Gastrocnemius medialis (tissue), 4 donors: ENCODE data around the gene EEFSEC. TPM values are rescaled to one million over a fixed set of nuclear protein-coding genes. Genes with fewer than 3 reads are reported as not detected.
A peak's percentile ranks its signal among the peaks of the same experiment; 100 is the strongest.

Source experiments
- ATAC-seq, 2 donors: fragments of 150-250 bp; one replicate each; pipeline ENCODE4 v1.9.1; 2016
- DNase-seq, 2 donors: peaks; one replicate each; pipeline ENCODE4 v3.0.0-alpha.2; 2019
- H3K27ac ChIP-seq, 4 donors: fragments of 200-600 bp; sonication (generic); 1 replicate in 1 of 4; 2 replicates in 3 of 4; pipeline ENCODE4 v1.5.1; 2016 to 2018; ENCODE audit warnings: mild to moderate bottlenecking in 2 of 4, moderate library complexity in 1 of 4
- H3K27me3 ChIP-seq, 3 donors: fragments of 200-600 bp; sonication (generic) in 2 of 3; 1 replicate in 1 of 3; 2 replicates in 2 of 3; pipeline versions ENCODE4 v1.5.1 to v1.6.0; 2016 to 2019; ENCODE audit warnings: mild to moderate bottlenecking in 1 of 3, moderate library complexity in 1 of 3
- H3K36me3 ChIP-seq, 2 donors: fragments of 200-600 bp; sonication (generic) in 1 of 2; one replicate each; pipeline ENCODE4 v1.5.1; 2017 to 2018
- H3K4me1 ChIP-seq, 2 donors: fragments of 200-600 bp; sonication (generic) in 1 of 2; one replicate each; pipeline ENCODE4 v1.5.1; 2016 to 2017; ENCODE audit warnings: mild to moderate bottlenecking in 2 of 2
- H3K4me3 ChIP-seq, 4 donors: fragments of 200-600 bp; sonication (generic) in 3 of 4; 1 replicate in 1 of 4; 2 replicates in 3 of 4; pipeline ENCODE4 v1.5.1; 2016 to 2019; ENCODE audit warnings: mild to moderate bottlenecking in 2 of 4
- H3K9me3 ChIP-seq, 3 donors: fragments of 200-600 bp; sonication (generic) in 2 of 3; 1 replicate in 1 of 3; 2 replicates in 2 of 3; pipeline ENCODE4 v1.5.1; 2016 to 2019
- CTCF ChIP-seq, 5 experiments: fragments of 450-650 bp in 3 of 5; fragments of 200-600 bp in 2 of 5; sonication (generic) in 2 of 5; IDR thresholded peaks in 4 of 5; conservative IDR thresholded peaks in 1 of 5; 1 replicate in 4 of 5; 2 replicates in 1 of 5; pipeline ENCODE4 v1.5.1; 2016 to 2019; ENCODE audit warnings: antibody characterized with exemption in 5 of 5, mild to moderate bottlenecking in 3 of 5, moderate library complexity in 3 of 5
- POLR2A ChIP-seq, 2 donors: fragments of 450-650 bp; IDR thresholded peaks; one replicate each; pipeline ENCODE4 v1.6.1; 2017; ENCODE audit warnings: antibody characterized with exemption in 2 of 2, mild to moderate bottlenecking in 2 of 2, moderate library complexity in 2 of 2
- in situ Hi-C, 4 donors: fragments of 200-750 bp; cut with MboI; loops; one replicate each; pipeline versions ENCODE4 v1.15.0 to v1.8.0; 2017; ENCODE audit warnings: low sequenced_read_pairs in 4 of 4
- intact Hi-C: fragments of 100-400 bp; cut with DNase I; formaldehyde crosslinking; loops from one replicate; pipeline ENCODE4 v1.15.1; 2023; ENCODE audit warnings: low total_unique reads
- total RNA-seq, 4 donors: library from RNA; depleted of rRNA; stranded (reverse); fragments of >200 nt; gene quantifications; one replicate each; pipeline versions ENCODE4 v1.1.0 to v1.2.3, GENCODE V29; 2016

Gene EEFSEC
- total RNA-seq, 4 donors from 2014 or later, result 21.0 to 29.4 (median 23.4) TPM

- Histone ChIP-seq H3K9me3 (no peaks in the 10 kb centered on the region), H3K36me3 (peaks cover 0 to 9% of the 10 kb centered on the region in 2 donors), H3K4me3 (no peak overlapping the region), H3K27me3 (no peaks in the 10 kb centered on the region), H3K27ac (no peak overlapping the region), H3K4me1 (peaks cover 2 to 8% of the 10 kb centered on the region in 2 donors)
- ATAC-seq (no peak), DNase-seq (no peak)
- TF ChIP-seq POLR2A (IDR thresholded peaks at IDR 0.05) (no peak), CTCF (IDR thresholded peaks at IDR 0.05 in 4 of 5, conservative IDR thresholded peaks at IDR 0.05 in 1 of 5) (no peak)
- in situ Hi-C loops (no loop called here), intact Hi-C loops (no loop called here)
Observed at GRCh38 chr3:128345196-128345595, 191.9 kb downstream of the EEFSEC start.

GRCh38 chr3:128346562-128346961 is 193.3 kb downstream of the EEFSEC start:
- no peak for DNase-seq
- Histone ChIP-seq H3K27ac (no peak overlapping the region), H3K4me3 (no peak overlapping the region), H3K27me3 (no peaks in the 10 kb centered on the region), H3K9me3 (no peaks in the 10 kb centered on the region), H3K36me3 (peaks cover 0 to 5% of the 10 kb centered on the region in 2 donors), H3K4me1 (peaks cover 3% of the 10 kb centered on the region in 2 donors)
- intact Hi-C loops (no loop called here), in situ Hi-C loops (no loop called here)
- no peak for ATAC-seq
- no peak for TF ChIP-seq CTCF (IDR thresholded peaks at IDR 0.05 in 4 of 5, conservative IDR thresholded peaks at IDR 0.05 in 1 of 5)
- no peak for TF ChIP-seq POLR2A (IDR thresholded peaks at IDR 0.05)

DNA sequence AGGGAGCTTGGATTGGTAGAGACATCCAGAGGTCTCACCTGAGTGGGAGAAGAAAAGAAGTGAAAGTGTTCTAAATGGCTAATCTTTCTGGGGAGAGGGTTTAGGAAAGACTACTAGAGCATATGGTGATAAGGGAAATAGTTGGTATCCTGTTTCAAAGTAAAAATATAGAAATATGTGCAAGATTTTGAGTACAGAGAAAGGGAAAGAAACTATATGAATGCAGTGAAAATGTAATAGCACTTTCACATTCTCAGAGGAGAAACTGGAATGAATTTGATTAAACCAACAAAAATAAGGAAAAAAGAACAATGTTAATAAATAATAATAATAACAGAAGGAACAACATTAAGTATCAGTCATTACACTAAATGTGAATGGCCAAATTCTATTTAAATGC is 194.0 kb downstream of the EEFSEC start:
- intact Hi-C loops, result no loop called here
- no peak for ATAC-seq
- Histone ChIP-seq H3K4me3 (no peak overlapping the region), H3K4me1 (peaks cover 3% of the 10 kb centered on the region in 2 donors), H3K36me3 (no peaks in the 10 kb centered on the region), H3K9me3 (no peaks in the 10 kb centered on the region), H3K27ac (no peak overlapping the region), H3K27me3 (no peaks in the 10 kb centered on the region)
- TF ChIP-seq POLR2A (IDR thresholded peaks at IDR 0.05), result no peak
- TF ChIP-seq CTCF (IDR thresholded peaks at IDR 0.05 in 4 of 5, conservative IDR thresholded peaks at IDR 0.05 in 1 of 5), result no peak
- DNase-seq, result no peak
- in situ Hi-C loops, result no loop called here

- H3K9me3 ChIP-seq, result no peaks in the 10 kb centered on the region
- no peak for TF ChIP-seq CTCF (IDR thresholded peaks at IDR 0.05 in 4 of 5, conservative IDR thresholded peaks at IDR 0.05 in 1 of 5)
- ATAC-seq (no peak), DNase-seq (no peak)
- no peaks in the 10 kb centered on the region for H3K36me3 ChIP-seq
- no peaks in the 10 kb centered on the region for H3K27me3 ChIP-seq
- H3K27ac ChIP-seq, result no peak overlapping the region
- in situ Hi-C loops, result no loop called here
- H3K4me3 ChIP-seq, result no peak overlapping the region
- peaks cover 3% of the 10 kb centered on the region in 2 donors for H3K4me1 ChIP-seq
- intact Hi-C loops, result no loop called here
Observed at GRCh38 chr3:128348075-128348474, 194.8 kb downstream of the EEFSEC start.

GRCh38 chr3:128348805-128349531 is 195.7 kb downstream of the EEFSEC start:
- Histone ChIP-seq H3K9me3 (no peaks in the 10 kb centered on the region), H3K4me1 (peaks cover 6% of the 10 kb centered on the region in 2 donors), H3K4me3 (no peak overlapping the region), H3K27me3 (no peaks in the 10 kb centered on the region), H3K36me3 (no peaks in the 10 kb centered on the region), H3K27ac (peak overlapping the region in 1 of 4 donors; percentile 73)
- no peak for TF ChIP-seq POLR2A (IDR thresholded peaks at IDR 0.05)
- TF ChIP-seq CTCF (IDR thresholded peaks at IDR 0.05 in 4 of 5, conservative IDR thresholded peaks at IDR 0.05 in 1 of 5), result no peak
- intact Hi-C loops, result no loop called here
- in situ Hi-C loops, result no loop called here
- ATAC-seq (no peak), DNase-seq (no peak)
